Ectodermal cell (in vitro differentiated cells): ENCODE measurements around the gene PARVG. TPM values are rescaled to one million over a fixed set of nuclear protein-coding genes. Genes with fewer than 3 reads are reported as not detected.

Experiments
- H3K27ac ChIP-seq: 2 replicates; pipeline ENCODE4 v1.7.0; 2013; ENCODE audit warnings: mild to moderate bottlenecking, low read depth, low read length; ENCODE audit not compliant: insufficient read depth, poor library complexity, severe bottlenecking
- H3K27me3 ChIP-seq: 2 replicates; pipeline ENCODE4 v1.7.0; 2013; ENCODE audit warnings: mild to moderate bottlenecking, low read length; ENCODE audit not compliant: insufficient read depth, control insufficient read depth, poor library complexity, severe bottlenecking
- H3K36me3 ChIP-seq: one replicate; pipeline ENCODE4 v1.7.0; 2013; ENCODE audit warnings: low read length; ENCODE audit not compliant: control insufficient read depth, insufficient read depth
- H3K4me1 ChIP-seq: one replicate; pipeline ENCODE4 v1.7.0; 2013; ENCODE audit warnings: low read length; ENCODE audit not compliant: control insufficient read depth, insufficient read depth
- H3K4me3 ChIP-seq: 2 replicates; pipeline ENCODE4 v1.7.0; 2013; ENCODE audit warnings: low read depth, low read length, control low read depth; ENCODE audit not compliant: insufficient read depth
- H3K9me3 ChIP-seq: 2 replicates; pipeline ENCODE4 v1.7.0; 2013; ENCODE audit warnings: mild to moderate bottlenecking, low read length, moderate library complexity; ENCODE audit not compliant: control insufficient read depth
- WGBS, 2 experiments: methylation state at CpG; one replicate each; pipeline ENCODE4 v1.1.7; 2013; ENCODE audit warnings: missing lambda C conversion rate in 2 of 2; 5-methylcytosine and 5-hydroxymethylcytosine counted together
- polyA plus RNA-seq, 4 experiments: library from polyadenylated mRNA; stranded (reverse); fragments of 50-300 nt; gene quantifications; one replicate each; pipeline ENCODE4 v1.2.3, GENCODE V29; 2013

The PARVG gene, protein sequence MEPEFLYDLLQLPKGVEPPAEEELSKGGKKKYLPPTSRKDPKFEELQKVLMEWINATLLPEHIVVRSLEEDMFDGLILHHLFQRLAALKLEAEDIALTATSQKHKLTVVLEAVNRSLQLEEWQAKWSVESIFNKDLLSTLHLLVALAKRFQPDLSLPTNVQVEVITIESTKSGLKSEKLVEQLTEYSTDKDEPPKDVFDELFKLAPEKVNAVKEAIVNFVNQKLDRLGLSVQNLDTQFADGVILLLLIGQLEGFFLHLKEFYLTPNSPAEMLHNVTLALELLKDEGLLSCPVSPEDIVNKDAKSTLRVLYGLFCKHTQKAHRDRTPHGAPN
- polyA plus RNA-seq (2013, experiment 1 of 4), result 0.19 TPM
- not detected for polyA plus RNA-seq (2013, experiment 2 of 4)
- polyA plus RNA-seq (2013, experiment 3 of 4), result 0.37 TPM
- not detected for polyA plus RNA-seq (2013, experiment 4 of 4)

- Histone ChIP-seq H3K36me3 (no peaks in the 10 kb centered on the region), H3K4me1 (peaks cover 17% of the 10 kb centered on the region), H3K4me3 (no peak within 1 kb of the TSS), H3K27me3 (no peaks in the 10 kb centered on the region), H3K9me3 (no peaks in the 10 kb centered on the region), H3K27ac (no peak within 1 kb of the TSS)
- 79 to 84% methylated on average over 5 of the region's 5 CpGs for WGBS, 2 experiments
Observed at GRCh38 chr22:44180706-44181032, at the start of gene PARVG. Gene PARVG (plus strand): TSS chr22:44180925. CDS start chr22:44183330, 2,405 bp downstream.

DNA sequence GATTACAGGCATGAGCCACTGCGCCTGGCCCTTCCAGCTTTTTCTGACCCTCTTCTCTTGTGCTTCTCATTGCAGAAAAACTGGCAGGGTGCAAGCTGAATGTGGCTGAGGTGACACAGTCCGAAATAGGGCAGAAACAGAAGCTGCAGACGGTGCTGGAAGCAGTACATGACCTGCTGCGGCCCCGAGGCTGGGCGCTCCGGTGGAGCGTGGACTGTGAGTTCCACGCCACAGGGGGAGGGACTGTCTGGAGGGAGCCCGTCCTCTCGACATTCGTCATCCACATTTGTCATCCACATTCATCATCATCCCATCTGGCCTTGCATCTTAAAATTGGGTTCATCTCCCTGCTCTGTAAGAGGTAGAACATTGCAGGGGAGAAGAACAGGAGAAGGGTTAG, 49.3 kb upstream of the PARVG start:
- Histone ChIP-seq H3K27me3 (no peaks in the 10 kb centered on the region), H3K27ac (no peak overlapping the region), H3K36me3 (no peaks in the 10 kb centered on the region), H3K4me1 (peaks cover 7% of the 10 kb centered on the region), H3K9me3 (no peaks in the 10 kb centered on the region), H3K4me3 (no peak overlapping the region)
- WGBS, 2 experiments, result 95 to 98% methylated on average over 12 of the region's 12 CpGs

DNA sequence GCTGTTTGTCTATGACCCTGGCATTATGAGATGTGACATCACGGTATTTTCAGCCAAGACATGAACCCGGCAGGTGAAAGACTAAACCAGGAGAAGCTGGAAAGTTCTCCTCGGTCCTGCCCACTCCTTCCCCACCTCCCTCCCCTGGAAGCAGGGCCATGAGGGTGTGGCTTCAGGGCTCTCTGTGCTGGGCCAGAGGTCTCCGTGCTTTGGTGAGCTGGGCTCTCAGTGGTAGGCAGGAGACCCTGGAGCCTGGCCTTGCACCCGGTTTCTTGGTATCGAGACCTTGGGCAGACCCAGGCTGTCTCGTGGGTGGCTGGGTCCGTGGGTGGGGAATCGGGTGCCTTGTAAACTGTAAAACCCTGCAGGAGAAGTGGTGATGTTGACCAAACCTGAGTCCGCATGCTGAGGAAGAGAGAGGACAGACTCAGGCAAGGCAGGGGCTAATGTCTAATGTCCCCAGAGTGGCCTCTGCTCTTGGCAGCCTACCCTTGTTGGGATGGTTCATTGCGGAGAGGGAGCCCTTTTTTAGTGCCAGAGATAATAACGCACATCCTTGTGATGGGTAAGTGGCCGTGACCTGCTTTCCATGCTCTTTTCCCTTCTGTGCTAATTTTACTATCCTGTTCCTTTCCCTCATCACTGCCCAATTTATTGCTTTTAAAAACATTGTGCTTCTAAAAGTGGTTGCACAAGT, 48.6 kb upstream of the PARVG start:
- H3K27me3 ChIP-seq, result no peaks in the 10 kb centered on the region
- peaks cover 7% of the 10 kb centered on the region for H3K4me1 ChIP-seq
- no peaks in the 10 kb centered on the region for H3K9me3 ChIP-seq
- WGBS, 2 experiments, result 91 to 93% methylated on average over 13 of the region's 13 CpGs
- no peak overlapping the region for H3K4me3 ChIP-seq
- no peak overlapping the region for H3K27ac ChIP-seq
- no peaks in the 10 kb centered on the region for H3K36me3 ChIP-seq

GRCh38 chr22:44132724-44133123, 48.0 kb upstream of the PARVG start:
- Histone ChIP-seq H3K4me1 (peaks cover 7% of the 10 kb centered on the region), H3K9me3 (peaks cover 4% of the 10 kb centered on the region), H3K4me3 (no peak overlapping the region), H3K27me3 (no peaks in the 10 kb centered on the region), H3K27ac (no peak overlapping the region), H3K36me3 (no peaks in the 10 kb centered on the region)
- WGBS, 2 experiments, result 70 to 71% methylated on average over 12 of the region's 12 CpGs

GRCh38 chr22:44133161-44133560, 47.6 kb upstream of the PARVG start:
- WGBS, 2 experiments, result 88 to 93% methylated on average over 6 of the region's 6 CpGs
- H3K9me3 ChIP-seq, result peaks cover 4% of the 10 kb centered on the region
- no peaks in the 10 kb centered on the region for H3K36me3 ChIP-seq
- H3K4me3 ChIP-seq, result no peak overlapping the region
- H3K27me3 ChIP-seq, result no peaks in the 10 kb centered on the region
- peaks cover 7% of the 10 kb centered on the region for H3K4me1 ChIP-seq
- no peak overlapping the region for H3K27ac ChIP-seq

DNA sequence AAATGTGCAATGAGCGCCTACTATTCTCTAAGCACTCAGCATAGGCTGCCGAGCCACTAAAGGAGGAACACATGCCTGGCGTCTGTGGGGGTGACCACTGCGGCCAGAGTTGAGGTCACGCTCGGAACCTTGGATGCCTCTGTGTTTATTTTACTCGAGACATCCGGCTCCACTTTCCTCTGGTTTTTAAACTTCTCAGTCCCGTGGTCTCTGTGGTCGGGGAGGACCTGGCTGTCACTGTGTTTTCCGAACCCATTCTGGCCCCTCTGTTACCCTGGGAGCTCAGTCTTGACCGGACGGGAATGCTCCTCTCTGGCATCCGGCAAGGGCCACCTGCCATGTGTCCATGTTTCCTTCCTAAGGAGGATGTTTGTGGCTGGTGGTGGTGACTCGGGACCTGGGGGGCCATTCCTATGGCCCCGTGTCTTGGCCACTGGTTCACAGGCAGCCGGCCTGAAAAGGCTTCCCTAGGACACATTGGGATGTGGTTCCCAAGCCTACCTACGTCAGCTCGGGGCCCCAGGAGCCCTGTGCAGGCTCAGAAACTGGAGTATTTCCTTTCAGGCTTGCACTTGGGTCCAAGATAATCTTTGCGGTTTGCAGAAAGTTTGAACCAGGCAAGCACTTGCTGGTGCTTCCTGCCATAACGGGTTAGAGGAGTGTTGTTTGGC, 46.7 kb upstream of the PARVG start:
- no peaks in the 10 kb centered on the region for H3K36me3 ChIP-seq
- WGBS, 2 experiments, result 93% methylated on average over 21 of the region's 21 CpGs

DNA sequence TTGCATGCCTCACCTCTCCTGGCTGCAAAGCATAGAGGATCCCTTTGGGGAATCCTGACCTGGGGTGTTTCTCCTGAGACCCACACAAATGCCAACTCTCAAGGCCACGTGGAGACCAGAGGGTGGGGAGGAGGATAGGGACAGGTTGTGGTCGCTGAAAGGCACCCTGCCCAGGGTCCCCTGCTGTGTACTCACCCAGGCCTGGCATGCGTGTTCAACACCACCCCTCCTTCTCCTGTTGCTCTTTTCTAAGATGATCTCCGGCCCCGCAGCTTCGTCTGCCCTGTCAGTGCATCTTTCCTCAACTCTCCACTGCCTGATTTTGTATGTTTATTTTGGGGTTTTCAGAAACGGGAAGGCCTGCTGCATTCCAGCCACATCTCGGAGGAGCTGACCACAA, 44.6 kb upstream of the PARVG start:
- Histone ChIP-seq H3K9me3 (peaks cover 4% of the 10 kb centered on the region), H3K4me1 (peaks cover 7% of the 10 kb centered on the region), H3K4me3 (no peak overlapping the region), H3K36me3 (no peaks in the 10 kb centered on the region), H3K27ac (no peak overlapping the region), H3K27me3 (no peaks in the 10 kb centered on the region)
- WGBS, 2 experiments, result 94 to 95% methylated on average over 8 of the region's 8 CpGs

More for the DNA sequence above, 46.7 kb upstream of the PARVG start:
- H3K9me3 ChIP-seq, result peaks cover 4% of the 10 kb centered on the region
- H3K4me1 ChIP-seq, result peaks cover 7% of the 10 kb centered on the region
- H3K27me3 ChIP-seq, result no peaks in the 10 kb centered on the region
- H3K27ac ChIP-seq, result no peak overlapping the region
- no peak overlapping the region for H3K4me3 ChIP-seq

- peaks cover 7% of the 10 kb centered on the region for H3K4me1 ChIP-seq
- no peak overlapping the region for H3K4me3 ChIP-seq
- H3K36me3 ChIP-seq, result no peaks in the 10 kb centered on the region
- no peak overlapping the region for H3K27ac ChIP-seq
- peaks cover 4% of the 10 kb centered on the region for H3K9me3 ChIP-seq
- no peaks in the 10 kb centered on the region for H3K27me3 ChIP-seq
Observed at GRCh38 chr22:44136786-44137185, 43.9 kb upstream of the PARVG start.

DNA sequence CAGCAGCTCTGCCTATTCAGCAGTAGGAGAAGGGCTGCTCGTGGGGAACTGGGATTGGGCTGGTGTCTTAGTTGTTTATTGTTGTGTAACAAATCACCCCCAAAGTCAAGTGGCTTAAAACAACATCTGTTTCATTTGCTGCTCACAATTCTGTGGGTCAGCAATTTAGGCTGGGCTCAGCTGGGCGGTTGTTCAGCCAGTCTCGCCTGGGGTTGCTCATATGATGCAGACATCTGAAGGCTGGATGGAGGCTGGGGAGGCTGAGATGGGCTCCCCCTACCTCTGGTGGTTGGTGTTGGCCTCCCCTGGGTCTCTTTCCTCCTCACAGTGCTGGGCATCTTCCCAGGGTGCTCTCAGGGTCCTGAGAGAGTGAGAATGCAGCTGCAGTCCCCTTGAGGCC, 43.3 kb upstream of the PARVG start:
- 90 to 92% methylated on average over 3 of the region's 3 CpGs for WGBS, 2 experiments

GRCh38 chr22:44139773-44140172, 41.0 kb upstream of the PARVG start:
- WGBS, 2 experiments, result 85 to 93% methylated on average over 6 of the region's 6 CpGs
- Histone ChIP-seq H3K4me1 (peaks cover 15% of the 10 kb centered on the region), H3K4me3 (no peak overlapping the region), H3K27me3 (no peaks in the 10 kb centered on the region), H3K27ac (no peak overlapping the region), H3K36me3 (no peaks in the 10 kb centered on the region), H3K9me3 (peaks cover 4% of the 10 kb centered on the region)

More for the DNA sequence above, 43.3 kb upstream of the PARVG start:
- no peaks in the 10 kb centered on the region for H3K36me3 ChIP-seq
- no peaks in the 10 kb centered on the region for H3K27me3 ChIP-seq
- no peak overlapping the region for H3K27ac ChIP-seq
- H3K4me3 ChIP-seq, result no peak overlapping the region
- peaks cover 7% of the 10 kb centered on the region for H3K4me1 ChIP-seq
- peaks cover 4% of the 10 kb centered on the region for H3K9me3 ChIP-seq
